Astrocyte (in vitro differentiated cells and primary cell): ENCODE measurements around the gene ZMAT3. TPM values are rescaled to one million over a fixed set of nuclear protein-coding genes. Genes with fewer than 3 reads are reported as not detected.
A peak's percentile ranks its signal among the peaks of the same experiment; 100 is the strongest.
"Not testable (repeated sequence)": the region's sequence is repeated elsewhere in the genome, so short reads cannot be mapped to it uniquely, and the experiment has no call there.

Experiments
- DNase-seq: peaks from one replicate; pipeline ENCODE4 v3.0.0-alpha.2; 2010; ENCODE audit warnings: low read depth
- FAIRE-seq: peaks from 2 replicates; lab custom pipeline; 2011; peaks lifted over from hg19 to GRCh38; lab: Jason Lieb, UNC
- H2AFZ ChIP-seq: 2 replicates; pipeline ENCODE4 v1.6.0; 2012; ENCODE audit warnings: low read depth, low read length, inconsistent platforms
- H3K27ac ChIP-seq: 2 replicates; pipeline ENCODE4 v1.5.1; 2011; ENCODE audit warnings: low read depth, low read length, inconsistent platforms
- H3K27me3 ChIP-seq: 2 replicates; pipeline ENCODE4 v1.6.0; 2011; ENCODE audit warnings: low read length, inconsistent platforms; ENCODE audit not compliant: insufficient read depth
- H3K36me3 ChIP-seq: 2 replicates; pipeline ENCODE4 v1.5.1; 2011; ENCODE audit warnings: low read length, inconsistent platforms; ENCODE audit not compliant: insufficient read depth
- H3K4me1 ChIP-seq: 2 replicates; pipeline ENCODE4 v1.5.1; 2011; ENCODE audit warnings: low read length, inconsistent platforms; ENCODE audit not compliant: insufficient read depth
- H3K4me2 ChIP-seq: 2 replicates; pipeline ENCODE4 v1.6.0; 2012; ENCODE audit warnings: low read length, inconsistent platforms
- H3K4me3 ChIP-seq: 2 replicates; pipeline ENCODE4 v1.5.1; 2011; ENCODE audit warnings: low read depth, mild to moderate bottlenecking, low read length, inconsistent platforms; ENCODE audit not compliant: insufficient read depth
- H3K79me2 ChIP-seq: 2 replicates; pipeline ENCODE4 v1.6.0; 2012; ENCODE audit warnings: mild to moderate bottlenecking, low read length, inconsistent platforms; ENCODE audit not compliant: insufficient read depth
- H3K9ac ChIP-seq: 2 replicates; pipeline ENCODE4 v1.6.0; 2012; ENCODE audit warnings: mild to moderate bottlenecking, low read length, inconsistent platforms
- H3K9me3 ChIP-seq: 2 replicates; pipeline ENCODE4 v1.5.1; 2012; ENCODE audit warnings: low read depth, mild to moderate bottlenecking, low read length, inconsistent platforms; ENCODE audit not compliant: insufficient read depth
- H4K20me1 ChIP-seq: 2 replicates; pipeline ENCODE4 v1.6.0; 2012; ENCODE audit warnings: low read length, inconsistent platforms; ENCODE audit not compliant: insufficient read depth
- H3K27ac Mint-ChIP-seq: one replicate; pipeline ENCODE4 v1.8.0; 2021; ENCODE audit warnings: mild to moderate bottlenecking, mixed read lengths; ENCODE audit not compliant: unreplicated experiment
- H3K27me3 Mint-ChIP-seq: one replicate; pipeline ENCODE4 v1.8.0; 2021; ENCODE audit warnings: low read depth, mixed read lengths; ENCODE audit not compliant: unreplicated experiment
- H3K36me3 Mint-ChIP-seq: one replicate; pipeline ENCODE4 v1.8.0; 2021; ENCODE audit warnings: low read depth, mixed read lengths; ENCODE audit not compliant: unreplicated experiment
- H3K4me1 Mint-ChIP-seq: one replicate; pipeline ENCODE4 v1.8.0; 2021; ENCODE audit warnings: low read depth, mixed read lengths; ENCODE audit not compliant: unreplicated experiment
- H3K4me3 Mint-ChIP-seq: one replicate; pipeline ENCODE4 v1.8.0; 2021; ENCODE audit warnings: mild to moderate bottlenecking, moderate library complexity, mixed read lengths; ENCODE audit not compliant: unreplicated experiment
- H3K9me3 Mint-ChIP-seq: one replicate; pipeline ENCODE4 v1.8.0; 2021; ENCODE audit warnings: mild to moderate bottlenecking, mixed read lengths; ENCODE audit not compliant: unreplicated experiment
- CTCF ChIP-seq: IDR thresholded peaks from 2 replicates; pipeline ENCODE4 v1.5.1; 2011; ENCODE audit warnings: low read depth, mild to moderate bottlenecking, inconsistent platforms, low read length, moderate library complexity; ENCODE audit not compliant: insufficient read depth
- EZH2 ChIP-seq: IDR thresholded peaks from 2 replicates; pipeline ENCODE4 v1.6.1; 2012; ENCODE audit warnings: mild to moderate bottlenecking, low read length, inconsistent platforms; ENCODE audit not compliant: insufficient read depth
- total RNA-seq: library from RNA; stranded (reverse); gene quantifications from 2 replicates; pipeline ENCODE4 v1.2.1, GENCODE V29; 2021

ZMAT3 gene
- total RNA-seq, 1 donor from 2014 or later: 89.6 TPM

GRCh38 chr3:179035232-179035631 is 36.4 kb downstream of the ZMAT3 start:
- Histone ChIP-seq H3K4me3 (no peak overlapping the region), H3K4me2 (no peak overlapping the region), H4K20me1 (peaks cover 64% of the 10 kb centered on the region), H3K27me3 (no peaks in the 10 kb centered on the region), H3K9ac (no peak overlapping the region), H3K9me3 (no peaks in the 10 kb centered on the region), H3K36me3 (no peaks in the 10 kb centered on the region), H3K79me2 (peaks cover 71% of the 10 kb centered on the region), H3K27ac (no peak overlapping the region), H2AFZ (no peak overlapping the region), H3K4me1 (peaks cover 32% of the 10 kb centered on the region)
- Mint-ChIP-seq H3K27ac (no peak overlapping the region), H3K4me3 (no peak overlapping the region), H3K9me3 (peaks cover 6% of the 10 kb centered on the region), H3K27me3 (no peaks in the 10 kb centered on the region), H3K4me1 (peaks cover 6% of the 10 kb centered on the region), H3K36me3 (peaks cover 43% of the 10 kb centered on the region)
- no peak for FAIRE-seq
- TF ChIP-seq EZH2 (no peak), CTCF (no peak)
- no peak for DNase-seq

- H3K4me2 ChIP-seq, FAIRE-seq, H3K27me3 Mint-ChIP-seq, DNase-seq, H3K9ac ChIP-seq, H3K9me3 Mint-ChIP-seq, H3K27me3 ChIP-seq, H3K27ac ChIP-seq, H3K36me3 ChIP-seq, H3K9me3 ChIP-seq, H3K4me1 Mint-ChIP-seq, H3K4me3 Mint-ChIP-seq, H2AFZ ChIP-seq, H3K4me3 ChIP-seq: not testable (repeated sequence)
- peaks cover 29% of the 10 kb centered on the region for H3K36me3 Mint-ChIP-seq
- H3K4me1 ChIP-seq: peaks cover 29% of the 10 kb centered on the region
- peaks cover 69% of the 10 kb centered on the region for H4K20me1 ChIP-seq
- peak overlapping the region; percentile 58 for H3K27ac Mint-ChIP-seq
- peaks cover 59% of the 10 kb centered on the region for H3K79me2 ChIP-seq
These were observed 38.3 kb downstream of the ZMAT3 start for GRCh38 chr3:179033304-179033657.

GRCh38 chr3:179032454-179033303 is 38.9 kb downstream of the ZMAT3 start:
- Mint-ChIP-seq H3K36me3 (peaks cover 23% of the 10 kb centered on the region), H3K27ac (peak overlapping the region; percentile 75), H3K4me1 (peaks cover 11% of the 10 kb centered on the region)
- not testable (repeated sequence) for H3K27ac ChIP-seq, FAIRE-seq, H3K27me3 Mint-ChIP-seq, H3K4me2 ChIP-seq, H3K36me3 ChIP-seq, H2AFZ ChIP-seq, H3K9me3 ChIP-seq, H3K27me3 ChIP-seq, DNase-seq, H3K9ac ChIP-seq, H3K4me3 Mint-ChIP-seq, H3K4me3 ChIP-seq, H3K9me3 Mint-ChIP-seq
- peaks cover 58% of the 10 kb centered on the region for H3K79me2 ChIP-seq
- peaks cover 69% of the 10 kb centered on the region for H4K20me1 ChIP-seq
- peaks cover 25% of the 10 kb centered on the region for H3K4me1 ChIP-seq
